HG03103 (cell line): ENCODE data around the gene PLEKHH1.
"Not testable (repeated sequence)": the region's sequence is repeated elsewhere in the genome, so short reads cannot be mapped to it uniquely, and the experiment has no call there.

Source experiments
- ATAC-seq: cut with Tn5 transposase; IDR thresholded peaks from one replicate; pipeline ENCODE4 v1.9.1; 2021; ENCODE audit warnings: low read depth; ENCODE audit not compliant: unreplicated experiment

The PLEKHH1 gene

GRCh38 chr14:67529947-67530935 lies 2.8 kb upstream of the PLEKHH1 start:
- ATAC-seq: no peak

DNA sequence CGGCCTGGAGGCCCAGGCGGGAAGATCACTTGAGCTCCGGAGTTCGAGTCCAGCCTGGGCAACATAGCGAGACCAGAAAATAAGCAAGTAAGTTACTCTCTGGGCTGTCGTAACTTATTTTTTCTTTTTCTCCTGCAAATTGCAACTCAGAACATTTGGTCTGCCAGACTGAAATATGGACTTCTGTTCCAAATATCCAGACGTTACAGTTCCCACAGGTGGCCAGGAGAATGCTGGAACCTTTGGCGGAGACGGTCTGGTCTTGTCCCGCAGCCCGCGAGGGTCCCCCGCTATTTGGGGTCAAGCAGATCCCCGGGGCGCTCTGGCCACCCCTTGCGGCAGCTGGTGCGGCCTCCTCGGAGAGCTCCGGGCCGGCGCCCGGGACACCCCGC lies 488 bp upstream of the PLEKHH1 start:
- ATAC-seq: no peak

GRCh38 chr14:67533754-67534085 lies 630 bp downstream of the PLEKHH1 start:
- no peak for ATAC-seq

DNA sequence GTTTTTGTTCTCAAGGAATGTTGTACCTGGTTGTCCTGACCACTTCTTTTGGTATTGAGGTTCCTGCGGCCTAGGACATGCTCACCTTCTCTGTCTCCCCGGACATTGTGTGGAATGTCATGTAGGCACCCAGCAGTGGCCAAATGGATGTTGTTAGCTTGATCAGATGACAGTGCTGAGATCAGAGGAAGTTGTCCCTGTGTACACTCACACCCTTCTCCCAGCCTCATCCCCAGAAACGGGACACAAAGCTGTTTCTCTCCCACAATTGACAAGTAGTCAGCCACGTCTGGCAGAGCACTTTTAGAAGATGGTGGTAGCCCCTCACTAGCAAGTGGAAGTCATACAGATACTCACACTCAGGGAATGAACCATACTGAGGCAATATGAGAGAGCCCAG lies 3.0 kb downstream of the PLEKHH1 start:
- no peak for ATAC-seq

DNA sequence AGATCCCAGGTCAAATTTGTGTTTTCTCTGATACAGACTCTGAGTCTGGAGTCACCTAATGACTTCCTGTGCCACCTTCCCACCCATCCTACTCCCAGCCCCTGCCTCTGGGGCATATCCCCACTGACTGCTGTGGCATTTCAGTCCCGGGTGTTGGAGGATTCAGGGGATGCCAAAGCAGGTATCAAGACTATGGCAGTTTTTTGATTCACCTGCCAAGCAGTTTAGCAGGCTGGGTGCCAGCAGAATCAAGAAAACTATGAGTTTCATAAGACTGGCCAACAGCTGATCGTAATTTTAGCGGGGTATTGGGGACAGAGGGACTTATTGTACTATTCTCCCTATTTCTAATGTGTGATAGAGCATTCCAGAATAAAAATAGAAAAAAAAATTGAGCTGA lies 4.6 kb downstream of the PLEKHH1 start:
- ATAC-seq: no peak

GRCh38 chr14:67538501-67538900 lies 5.4 kb downstream of the PLEKHH1 start:
- no peak for ATAC-seq

- ATAC-seq: no peak
These were observed 6.0 kb downstream of the PLEKHH1 start for GRCh38 chr14:67539116-67539515.

DNA sequence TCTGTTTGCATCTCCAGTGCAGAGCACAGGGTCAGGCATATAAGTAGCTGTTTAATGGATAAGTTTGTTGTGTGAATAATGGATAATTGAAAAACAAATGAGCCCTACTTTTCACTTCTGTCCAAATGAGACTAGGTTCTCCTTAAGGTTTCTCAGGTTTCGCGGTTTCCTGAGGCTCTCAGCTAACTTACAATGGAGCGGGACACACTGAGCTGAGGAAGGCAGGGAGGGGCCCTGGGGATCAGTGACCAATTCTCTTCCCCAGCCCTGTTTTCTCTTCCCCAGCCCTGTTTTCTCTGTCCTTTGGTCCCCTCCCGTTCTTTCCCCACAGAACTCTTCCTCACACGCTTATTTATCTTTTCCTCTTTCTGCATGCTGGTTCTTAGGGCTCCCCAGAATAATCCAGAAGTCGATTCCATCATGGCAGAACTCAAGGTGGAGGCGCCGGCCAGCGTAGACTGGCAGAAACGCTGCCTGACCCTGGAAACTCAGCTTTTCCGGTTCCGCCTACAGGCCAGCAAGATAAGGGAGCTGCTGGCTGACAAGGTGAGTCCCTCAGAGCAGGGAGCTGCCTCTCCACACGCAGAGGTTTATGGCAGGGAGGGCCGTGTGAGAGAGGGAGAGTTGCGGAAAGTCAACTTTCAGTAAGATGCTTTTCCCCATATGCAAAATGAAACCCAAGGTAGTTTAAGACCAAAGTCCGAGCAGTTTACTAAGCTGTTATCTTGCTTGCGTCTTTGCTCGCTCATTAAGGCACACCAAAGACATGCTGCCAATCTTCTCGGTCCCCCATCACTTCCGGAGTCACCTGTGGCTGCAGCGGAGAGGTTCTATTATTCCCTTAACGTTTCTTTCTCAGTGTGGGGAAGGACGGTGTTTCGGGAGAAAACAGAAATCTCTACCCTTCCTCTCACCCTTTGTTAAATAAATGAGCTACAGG lies 8.6 kb downstream of the PLEKHH1 start:
- no peak for ATAC-seq

DNA sequence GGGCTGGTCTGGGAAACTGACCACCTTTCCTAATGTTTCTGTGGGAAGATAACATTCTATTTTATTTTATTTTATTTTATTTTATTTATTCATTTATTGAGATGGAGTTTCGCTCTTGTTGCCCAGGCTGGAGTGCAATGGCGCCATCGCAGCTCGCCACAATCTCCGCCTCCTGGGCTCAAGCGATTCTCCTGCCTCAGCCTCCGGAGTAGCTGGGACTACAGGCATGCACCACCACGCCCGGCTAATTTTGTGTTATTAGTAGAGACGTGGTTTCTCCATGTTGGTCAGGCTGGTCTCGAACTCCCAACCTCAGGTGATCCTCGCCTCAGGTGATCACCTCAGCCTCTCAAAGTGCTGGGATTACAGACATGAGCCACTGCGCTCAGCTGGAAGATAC lies 9.5 kb downstream of the PLEKHH1 start:
- not testable (repeated sequence) for ATAC-seq

- ATAC-seq: no peak
These were observed 11.5 kb downstream of the PLEKHH1 start for GRCh38 chr14:67544590-67544989.

DNA sequence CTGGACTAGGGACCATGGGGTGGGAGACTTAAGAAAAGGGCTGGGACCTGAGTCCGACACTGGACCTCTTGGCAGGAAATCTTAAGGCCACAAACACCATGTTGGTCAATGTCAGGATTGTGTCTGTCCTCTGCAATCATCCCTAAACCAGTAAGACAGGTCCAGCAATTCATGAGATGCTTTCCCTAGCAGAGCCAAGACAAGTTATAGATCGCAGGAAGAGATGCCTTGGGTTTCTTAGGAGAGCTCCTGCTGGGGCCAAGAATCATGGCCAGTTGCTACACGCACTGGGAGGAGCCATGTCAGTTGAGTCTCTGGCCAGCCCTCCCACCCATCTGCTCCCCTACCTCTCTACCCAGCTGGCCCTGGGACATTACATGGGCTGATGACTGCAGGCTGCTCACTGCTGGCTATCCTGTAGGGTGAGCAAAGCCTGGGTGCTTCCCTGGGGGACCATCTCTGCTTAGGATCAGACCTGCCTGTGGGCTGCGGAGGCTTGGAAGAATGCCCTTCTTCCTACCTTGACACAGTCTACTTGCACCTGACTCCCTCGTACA lies 14.2 kb downstream of the PLEKHH1 start:
- ATAC-seq: no peak

GRCh38 chr14:67549734-67550133 lies 16.6 kb downstream of the PLEKHH1 start:
- ATAC-seq: no peak

DNA sequence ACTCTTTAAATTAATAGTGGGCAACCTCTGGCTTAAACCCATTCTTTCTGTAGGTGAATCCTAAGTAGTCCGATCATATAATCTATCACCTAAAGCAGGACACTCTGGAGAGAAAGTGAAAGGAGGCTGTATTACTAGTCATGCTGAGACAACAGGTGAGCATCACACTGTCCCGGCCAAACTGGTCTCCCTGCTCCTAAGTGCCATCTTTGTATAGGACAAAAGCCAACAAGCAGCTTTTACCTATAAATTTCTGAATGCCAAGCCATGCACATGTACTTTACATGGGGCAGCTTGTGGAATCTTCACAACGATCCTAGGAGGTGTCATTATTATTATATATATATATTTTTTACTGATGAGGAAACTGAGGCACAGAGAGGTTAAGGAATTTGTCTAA lies 18.0 kb downstream of the PLEKHH1 start:
- ATAC-seq: no peak

DNA sequence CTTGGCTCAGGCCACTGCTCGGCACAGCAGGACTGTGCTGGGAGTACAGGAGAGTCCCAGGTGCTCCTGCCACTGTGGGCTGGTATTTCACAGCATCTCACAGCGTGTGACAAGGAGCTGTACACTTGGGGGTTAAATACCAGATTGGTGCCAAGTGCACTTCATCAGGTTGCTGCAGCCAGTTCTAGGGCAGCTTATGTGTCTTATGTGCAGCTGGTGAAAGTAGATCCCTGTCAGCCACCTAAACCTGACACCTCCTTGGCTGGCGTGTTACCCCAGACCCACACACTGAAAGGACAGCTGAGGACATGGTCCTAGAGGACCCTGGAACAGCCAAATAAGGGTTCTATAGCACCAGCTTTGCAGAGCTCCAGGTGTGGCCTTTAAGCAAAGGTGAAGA lies 18.9 kb downstream of the PLEKHH1 start:
- ATAC-seq: no peak

DNA sequence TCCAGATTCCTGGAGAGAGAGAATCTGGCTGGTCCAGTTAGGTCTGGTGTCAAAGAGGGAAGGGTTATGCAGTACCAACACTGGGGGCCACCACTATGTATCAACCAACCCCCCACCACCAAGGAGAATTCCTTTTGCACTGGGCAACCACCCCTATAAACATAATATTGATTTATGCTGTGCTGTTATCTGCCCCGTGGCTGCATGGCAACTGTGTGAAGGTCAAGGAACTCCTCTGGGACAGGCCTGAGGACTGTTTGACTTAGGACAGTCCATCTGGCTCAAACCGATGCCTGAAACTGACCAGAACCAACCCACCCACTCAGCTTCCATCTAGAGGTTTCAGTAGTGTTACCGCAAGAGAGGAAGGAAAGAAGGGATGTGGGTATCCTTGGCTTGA lies 20.5 kb downstream of the PLEKHH1 start:
- no peak for ATAC-seq

GRCh38 chr14:67554341-67554740 lies 21.3 kb downstream of the PLEKHH1 start:
- no peak for ATAC-seq

- no peak for ATAC-seq
These were observed 22.5 kb downstream of the PLEKHH1 start for GRCh38 chr14:67555518-67556090.

DNA sequence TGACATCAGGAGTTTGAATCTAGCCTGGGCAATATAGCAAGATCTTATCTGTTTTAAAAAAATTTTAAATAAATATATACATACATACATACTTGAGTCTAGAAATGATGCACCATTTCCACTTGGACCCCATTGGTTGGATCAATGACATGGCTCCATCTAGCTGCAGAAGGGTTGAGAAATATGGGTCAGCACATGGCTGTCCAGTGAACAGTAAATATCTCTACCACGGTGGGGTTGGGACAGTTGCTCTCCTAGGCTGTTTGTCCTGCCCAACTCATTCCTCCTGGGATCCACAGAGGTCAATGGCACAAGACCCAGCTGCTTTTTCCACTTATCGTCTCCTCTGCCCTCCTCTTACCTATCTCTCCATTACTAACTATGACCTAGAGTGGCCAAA lies 23.6 kb downstream of the PLEKHH1 start:
- no peak for ATAC-seq

DNA sequence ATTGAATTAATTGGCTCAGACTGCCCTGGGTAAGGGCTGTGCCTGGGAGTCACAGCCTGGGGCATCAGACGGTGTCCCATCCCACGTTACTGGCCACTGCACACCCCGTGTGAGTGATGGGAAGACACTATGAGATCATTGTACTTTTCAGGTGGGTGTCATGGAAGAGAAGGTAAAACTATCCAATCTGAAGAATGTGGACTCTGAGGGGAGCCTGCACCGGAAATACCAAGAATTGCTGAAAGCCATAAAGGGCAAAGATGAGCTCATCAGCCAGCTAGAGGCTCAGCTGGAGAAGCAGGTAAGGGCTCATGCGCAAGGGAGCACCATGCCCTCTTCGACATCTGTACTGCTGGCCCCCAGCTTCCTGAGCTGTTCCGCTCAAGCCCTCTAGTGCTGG lies 24.0 kb downstream of the PLEKHH1 start:
- ATAC-seq: no peak

DNA sequence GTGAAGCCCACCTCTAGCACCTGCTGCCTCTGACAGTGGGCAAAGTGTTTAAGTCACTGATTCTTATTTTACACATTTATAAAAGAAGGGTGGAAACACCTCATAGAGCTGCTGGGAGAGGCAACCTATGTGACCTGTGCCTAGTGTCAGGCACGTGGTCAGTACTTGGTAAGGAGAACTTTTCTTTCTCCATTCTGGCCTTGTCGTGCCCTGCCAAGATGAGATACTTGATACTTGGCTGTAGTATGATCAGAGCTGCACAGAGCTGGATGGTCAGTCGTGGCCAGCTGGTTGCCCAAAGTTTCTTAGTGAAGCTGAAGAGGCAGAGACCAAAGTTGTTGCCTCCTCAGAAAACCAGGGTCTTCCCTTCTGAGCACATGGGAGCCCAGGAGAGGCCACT lies 24.6 kb downstream of the PLEKHH1 start:
- ATAC-seq: no peak

GRCh38 chr14:67559639-67560038 lies 26.5 kb downstream of the PLEKHH1 start:
- no peak for ATAC-seq
